SJSA1 (cell line): ENCODE measurements around the gene PLGRKT. TPM values are rescaled to one million over a fixed set of nuclear protein-coding genes. Genes with fewer than 3 reads are reported as not detected.
"Not testable (repeated sequence)": the region's sequence is repeated elsewhere in the genome, so short reads cannot be mapped to it uniquely, and the experiment has no call there.

Experiments used
- DNase-seq, 2 experiments: peaks; one replicate each; pipeline ENCODE4 v3.0.0-alpha.2; 2015 to 2020; ENCODE audit warnings: low spot score in 2 of 2, low read depth in 1 of 2
- H3K27ac ChIP-seq: fragments of 250-450 bp; sonication (Bioruptor Pico); 2 replicates; pipeline ENCODE4 v1.5.1; 2020; ENCODE audit warnings: mild to moderate bottlenecking, moderate library complexity
- H3K27me3 ChIP-seq: fragments of 250-450 bp; sonication (Bioruptor Pico); replicated peaks from 2 replicates; pipeline ENCODE4 v1.5.1; 2020; ENCODE audit warnings: mild to moderate bottlenecking, moderate library complexity
- H3K36me3 ChIP-seq: fragments of 250-450 bp; sonication (Bioruptor Pico); 2 replicates; pipeline ENCODE4 v1.5.1; 2020; ENCODE audit warnings: mild to moderate bottlenecking
- H3K4me1 ChIP-seq: fragments of 250-450 bp; sonication (Bioruptor Pico); replicated peaks from 2 replicates; pipeline ENCODE4 v1.6.1; 2021; ENCODE audit warnings: mild to moderate bottlenecking
- H3K4me3 ChIP-seq: fragments of 250-450 bp; sonication (Bioruptor Pico); 2 replicates; pipeline ENCODE4 v1.5.1; 2020; ENCODE audit warnings: mild to moderate bottlenecking
- H3K9me3 ChIP-seq: fragments of 250-450 bp; sonication (Bioruptor Pico); replicated peaks from 2 replicates; pipeline ENCODE4 v1.5.1; 2020; ENCODE audit warnings: mild to moderate bottlenecking
- total RNA-seq: library from RNA; depleted of rRNA; stranded (reverse); fragments of >200 nt; shearing (Covaris generic); gene quantifications from 2 replicates; pipeline ENCODE4 v1.2.3, GENCODE V29; 2014

Gene PLGRKT
- total RNA-seq, 1 experiment from 2014 or later = 31.2 TPM

- 0 out of 2 replicates have a peak overlapping the region, but pooled peaks have one; percentile 21 for H3K27ac ChIP-seq
- no peak for DNase-seq
- no peaks in the 10 kb centered on the region for H3K36me3 ChIP-seq
- peaks cover 32% of the 10 kb centered on the region for H3K4me1 ChIP-seq
- no peak overlapping the region for H3K4me3 ChIP-seq
- H3K9me3 ChIP-seq = no peaks in the 10 kb centered on the region
- H3K27me3 ChIP-seq = no peaks in the 10 kb centered on the region
Observed at GRCh38 chr9:5447337-5447736, 9.6 kb upstream of the PLGRKT start.

- Histone ChIP-seq H3K4me1 (peaks cover 32% of the 10 kb centered on the region), H3K36me3 (no peaks in the 10 kb centered on the region), H3K27ac (0 out of 2 replicates have a peak overlapping the region, but pooled peaks have one; percentile 21), H3K9me3 (no peaks in the 10 kb centered on the region), H3K27me3 (no peaks in the 10 kb centered on the region), H3K4me3 (no peak overlapping the region)
- no peak for DNase-seq
Observed at GRCh38 chr9:5446451-5447236, 8.9 kb upstream of the PLGRKT start.

- DNase-seq = no peak
- no peaks in the 10 kb centered on the region for H3K9me3 ChIP-seq
- no peak overlapping the region for H3K27ac ChIP-seq
- H3K4me1 ChIP-seq = peaks cover 34% of the 10 kb centered on the region
- H3K36me3 ChIP-seq = no peaks in the 10 kb centered on the region
- no peak overlapping the region for H3K4me3 ChIP-seq
- H3K27me3 ChIP-seq = no peaks in the 10 kb centered on the region
Observed at GRCh38 chr9:5445886-5446285, 8.2 kb upstream of the PLGRKT start.

GRCh38 chr9:5445096-5445495, 7.4 kb upstream of the PLGRKT start:
- not testable (repeated sequence) for H3K27ac ChIP-seq, DNase-seq
- peaks cover 35% of the 10 kb centered on the region for H3K4me1 ChIP-seq

GRCh38 chr9:5443850-5444249, 6.1 kb upstream of the PLGRKT start:
- no peak for DNase-seq

More at GRCh38 chr9:5445096-5445495, 7.4 kb upstream of the PLGRKT start:
- H3K9me3 ChIP-seq, H3K36me3 ChIP-seq, H3K27me3 ChIP-seq, H3K4me3 ChIP-seq: not testable (repeated sequence)

GRCh38 chr9:5442400-5443011, 4.8 kb upstream of the PLGRKT start:
- peak in 1 of 2 experiments; percentile 10 for DNase-seq
- H3K4me3 ChIP-seq = no peak overlapping the region
- H3K27me3 ChIP-seq = no peaks in the 10 kb centered on the region
- H3K36me3 ChIP-seq = no peaks in the 10 kb centered on the region
- no peaks in the 10 kb centered on the region for H3K9me3 ChIP-seq
- H3K4me1 ChIP-seq = peaks cover 25% of the 10 kb centered on the region
- no peak overlapping the region for H3K27ac ChIP-seq

More at GRCh38 chr9:5443850-5444249, 6.1 kb upstream of the PLGRKT start:
- no peaks in the 10 kb centered on the region for H3K9me3 ChIP-seq
- no peak overlapping the region for H3K27ac ChIP-seq
- no peak overlapping the region for H3K4me3 ChIP-seq
- peaks cover 27% of the 10 kb centered on the region for H3K4me1 ChIP-seq
- no peaks in the 10 kb centered on the region for H3K36me3 ChIP-seq
- H3K27me3 ChIP-seq = no peaks in the 10 kb centered on the region

GRCh38 chr9:5441043-5441442, 3.3 kb upstream of the PLGRKT start:
- Histone ChIP-seq H3K4me3 (no peak overlapping the region), H3K36me3 (peaks cover 6% of the 10 kb centered on the region), H3K9me3 (no peaks in the 10 kb centered on the region), H3K27ac (no peak overlapping the region), H3K4me1 (peaks cover 17% of the 10 kb centered on the region), H3K27me3 (no peaks in the 10 kb centered on the region)
- DNase-seq = no peak

- peaks cover 17% of the 10 kb centered on the region for H3K4me1 ChIP-seq
- no peak overlapping the region for H3K4me3 ChIP-seq
- no peaks in the 10 kb centered on the region for H3K27me3 ChIP-seq
- H3K9me3 ChIP-seq = no peaks in the 10 kb centered on the region
- peaks cover 12% of the 10 kb centered on the region for H3K36me3 ChIP-seq
- H3K27ac ChIP-seq = no peak overlapping the region
- no peak for DNase-seq
Observed at GRCh38 chr9:5440426-5440825, 2.7 kb upstream of the PLGRKT start.

- H3K4me1 ChIP-seq = peaks cover 17% of the 10 kb centered on the region
- peak overlapping the region; percentile 65 for H3K4me3 ChIP-seq
- peak overlapping the region; percentile 91 for H3K27ac ChIP-seq
- DNase-seq = peak in 1 of 2 experiments; percentile 49
- H3K27me3 ChIP-seq = no peaks in the 10 kb centered on the region
- peaks cover 13% of the 10 kb centered on the region for H3K36me3 ChIP-seq
- no peaks in the 10 kb centered on the region for H3K9me3 ChIP-seq
Observed at GRCh38 chr9:5438301-5439162, 807 bp upstream of the PLGRKT start.

- Histone ChIP-seq H3K4me3 (no peak overlapping the region), H3K36me3 (peaks cover 16% of the 10 kb centered on the region), H3K27ac (peak overlapping the region; percentile 91; the same call in 1 of the 2 replicates), H3K4me1 (peaks cover 17% of the 10 kb centered on the region), H3K9me3 (no peaks in the 10 kb centered on the region), H3K27me3 (no peaks in the 10 kb centered on the region)
- DNase-seq = no peak
Observed at GRCh38 chr9:5436441-5436840, 1.3 kb downstream of the PLGRKT start.

GRCh38 chr9:5435912-5436311, 1.8 kb downstream of the PLGRKT start:
- Histone ChIP-seq H3K27ac (no peak overlapping the region), H3K36me3 (peaks cover 16% of the 10 kb centered on the region), H3K4me3 (no peak overlapping the region), H3K4me1 (peaks cover 15% of the 10 kb centered on the region), H3K9me3 (no peaks in the 10 kb centered on the region), H3K27me3 (no peaks in the 10 kb centered on the region)
- DNase-seq = no peak

- Histone ChIP-seq H3K4me1 (peaks cover 18% of the 10 kb centered on the region), H3K36me3 (peaks cover 16% of the 10 kb centered on the region)
- DNase-seq, H3K27ac ChIP-seq, H3K4me3 ChIP-seq, H3K9me3 ChIP-seq, H3K27me3 ChIP-seq: not testable (repeated sequence)
Observed at GRCh38 chr9:5433841-5434810, 3.6 kb downstream of the PLGRKT start.

- Histone ChIP-seq H3K36me3 (peaks cover 16% of the 10 kb centered on the region), H3K4me1 (peaks cover 21% of the 10 kb centered on the region)
- DNase-seq, H3K4me3 ChIP-seq, H3K27ac ChIP-seq, H3K9me3 ChIP-seq, H3K27me3 ChIP-seq: not testable (repeated sequence)
Observed at GRCh38 chr9:5433328-5433727, 4.4 kb downstream of the PLGRKT start.
